HepG2 (cell line): ENCODE measurements around the gene BACH2. TPM values are rescaled to one million over a fixed set of nuclear protein-coding genes. Genes with fewer than 3 reads are reported as not detected.
"Not testable (repeated sequence)": the region's sequence is repeated elsewhere in the genome, so short reads cannot be mapped to it uniquely, and the experiment has no call there.

Experiments used
- ATAC-seq: fragments of 200-7000 bp; cut with Tn5 transposase; 3 replicates; pipeline ENCODE4 v1.9.1; 2020; ENCODE audit warnings: mild to moderate bottlenecking, moderate library complexity
- BruUV-seq: library from RNA; stranded (reverse); fragments of 400-500 nt; replicated peaks from 2 replicates; lab custom pipeline; 2021; lab: Mats Ljungman, UMichigan
- CTCF ChIA-PET: fragments of 300-600 bp; formaldehyde crosslinking; extraction: SDS; loops from one replicate; lab custom pipeline; 2021; ENCODE audit warnings: low total read pairs, inconsistent platforms, low intra/inter-chr PET ratio; lab: Yijun Ruan, JAX
- POLR2A ChIA-PET: fragments of 350-600 bp; sonication (Branson Sonifier 250); formaldehyde crosslinking; loops from one replicate; lab custom pipeline; 2020; ENCODE audit warnings: antibody characterized with exemption, inconsistent platforms; lab: Yijun Ruan, JAX
- DNase-seq: peaks from one replicate; pipeline ENCODE4 v3.0.0-alpha.2; 2015; ENCODE audit warnings: low spot score
- FAIRE-seq: peaks from 3 replicates; lab custom pipeline; 2011; peaks lifted over from hg19 to GRCh38; lab: Jason Lieb, UNC
- H2AFZ ChIP-seq: one replicate; pipeline ENCODE4 v1.6.1; 2011; ENCODE audit warnings: low read length, inconsistent platforms
- H3K27ac ChIP-seq: fragments of 300-600 bp; 3 replicates; pipeline ENCODE4 v1.8.0; 2011; ENCODE audit warnings: mixed run types, mild to moderate bottlenecking, mixed read lengths, low read length, inconsistent platforms; ENCODE audit not compliant: insufficient read depth; ENCODE audit errors: extremely low read length
- H3K27me3 ChIP-seq, 2 experiments: fragments of 200-600 bp in 1 of 2; 2 replicates in 1 of 2; 3 replicates in 1 of 2; pipeline versions ENCODE4 v1.6.0 to v1.8.0; 2011; ENCODE audit warnings: low read length in 2 of 2, mild to moderate bottlenecking in 2 of 2, moderate library complexity in 2 of 2, inconsistent platforms in 1 of 2; ENCODE audit not compliant: insufficient read depth in 2 of 2, control insufficient read depth in 1 of 2
- H3K36me3 ChIP-seq, 2 experiments: fragments of 200-600 bp in 1 of 2; replicated peaks in 1 of 2; 2 replicates in 1 of 2; 3 replicates in 1 of 2; pipeline versions ENCODE4 v1.5.1 to v1.8.0; 2011; ENCODE audit warnings: low read length in 2 of 2, inconsistent platforms in 1 of 2; ENCODE audit not compliant: insufficient read depth in 2 of 2, control insufficient read depth in 1 of 2
- H3K4me1 ChIP-seq: 2 replicates; pipeline ENCODE4 v1.5.1; 2012; ENCODE audit warnings: low read length, inconsistent platforms; ENCODE audit not compliant: insufficient read depth
- H3K4me2 ChIP-seq: 2 replicates; pipeline ENCODE4 v1.6.0; 2011; ENCODE audit warnings: low read depth, low read length, inconsistent platforms
- H3K4me3 ChIP-seq, 3 experiments: fragments of 200-600 bp in 1 of 3; sonication (generic), shearing (Covaris generic) in 1 of 3; replicated peaks in 1 of 3; 2 replicates each; pipeline ENCODE4 v1.5.1; 2011 to 2016; ENCODE audit warnings: low read length in 3 of 3, inconsistent platforms in 2 of 3, low read depth in 2 of 3, mild to moderate bottlenecking in 2 of 3, control low read depth in 1 of 3, mixed read lengths in 1 of 3; ENCODE audit not compliant: insufficient read depth in 1 of 3
- H3K79me2 ChIP-seq: one replicate; pipeline ENCODE4 v1.6.1; 2011; ENCODE audit warnings: low read length, inconsistent platforms; ENCODE audit not compliant: insufficient read depth
- H3K9ac ChIP-seq: 2 replicates; pipeline ENCODE4 v1.6.0; 2011; ENCODE audit warnings: mild to moderate bottlenecking, low read depth, low read length, inconsistent platforms; ENCODE audit not compliant: insufficient read depth
- H3K9me3 ChIP-seq: 2 replicates; pipeline ENCODE4 v1.5.1; 2012; ENCODE audit warnings: mild to moderate bottlenecking, low read length
- H4K20me1 ChIP-seq: 2 replicates; pipeline ENCODE4 v1.6.0; 2011; ENCODE audit warnings: inconsistent platforms, mild to moderate bottlenecking, low read length, moderate library complexity; ENCODE audit not compliant: insufficient read depth
- IRF2 ChIP-seq: IDR thresholded peaks from 2 replicates; pipeline ENCODE4 v1.6.1; 2018; ENCODE audit warnings: missing genetic modification reagents, missing compliant biosample characterization
- TFDP2 ChIP-seq: sonication (generic); formaldehyde crosslinking; IDR thresholded peaks from 2 replicates; pipeline ENCODE4 v1.4.0; 2020; ENCODE audit warnings: missing genetic modification reagents
- ZBTB33 ChIP-seq: sonication (generic); formaldehyde crosslinking; IDR thresholded peaks from 2 replicates; pipeline ENCODE4 v1.4.0; 2020; ENCODE audit warnings: missing genetic modification reagents
- ZNF543 ChIP-seq: sonication (generic); formaldehyde crosslinking; IDR thresholded peaks from 2 replicates; pipeline ENCODE4 v1.4.0; 2020; ENCODE audit warnings: mild to moderate bottlenecking, missing genetic modification reagents
- ZNF564 ChIP-seq: sonication (generic); formaldehyde crosslinking; IDR thresholded peaks from 2 replicates; pipeline ENCODE4 v1.8.1; 2023; ENCODE audit warnings: mild to moderate bottlenecking, missing genetic modification reagents
- ZNF597 ChIP-seq: sonication (generic); formaldehyde crosslinking; IDR thresholded peaks from 2 replicates; pipeline ENCODE4 v1.5.0; 2020; ENCODE audit warnings: missing genetic modification reagents
- WGBS: methylation state at CpG from one replicate; pipeline ENCODE4 v1.1.6; 2017; ENCODE audit warnings: low lambda C conversion rate; 5-methylcytosine and 5-hydroxymethylcytosine counted together
- in situ Hi-C: cut with HindIII; loops from 2 replicates; pipeline ENCODE4 v1.10.0; 2017; ENCODE audit warnings: low pct_unique_long_range_greater_than_20kb; ENCODE audit not compliant: extremely low pct_ligation_motif_present
- intact Hi-C: fragments of 100-400 bp; cut with micrococcal nuclease; formaldehyde crosslinking; loops from one replicate; pipeline ENCODE4 v1.10.0; 2022; ENCODE audit not compliant: unreplicated experiment
- polyA plus RNA-seq, 8 experiments: library from polyadenylated mRNA; depleted of rRNA in 3 of 8; stranded (reverse) in 7 of 8; unstranded in 1 of 8; fragments of >200 nt; fragmentation: Illumina TruSeq in 4 of 8; extraction: Trizol in 4 of 8; gene quantifications; 2 replicates each; pipeline versions ENCODE4 v1.2.1 to v1.2.3, GENCODE V29; 2011 to 2016; ENCODE audit warnings: low read depth in 4 of 8, missing spikeins in 1 of 8, mixed read lengths in 1 of 8; ENCODE audit not compliant: insufficient read depth in 1 of 8
- total RNA-seq, 5 experiments: library from RNA; depleted of rRNA; stranded (reverse); fragments of >200 nt; fragmentation: Illumina TruSeq; extraction: Trizol; gene quantifications; 2 replicates each; pipeline ENCODE4 v1.2.3, GENCODE V29; 2016; ENCODE audit warnings: low read depth in 1 of 5
- TF ChIP-seq, protein P1 (sequence below), 2 experiments: sonication (generic) in 1 of 2; formaldehyde crosslinking in 1 of 2; IDR thresholded peaks; 2 replicates each; pipeline versions ENCODE4 v1.5.1 to v1.6.1; 2011 to 2020; ENCODE audit warnings: borderline replicate concordance in 1 of 2, low read depth in 1 of 2, low read length in 1 of 2, mild to moderate bottlenecking in 1 of 2, missing genetic modification reagents in 1 of 2, moderate library complexity in 1 of 2

Gene BACH2
- total and polyA plus RNA-seq, 2 of the 13 experiments (the other 11 are each of a cell fraction or from before 2014, with no cell fraction given): 0.01 TPM; not detected in 1

DNA sequence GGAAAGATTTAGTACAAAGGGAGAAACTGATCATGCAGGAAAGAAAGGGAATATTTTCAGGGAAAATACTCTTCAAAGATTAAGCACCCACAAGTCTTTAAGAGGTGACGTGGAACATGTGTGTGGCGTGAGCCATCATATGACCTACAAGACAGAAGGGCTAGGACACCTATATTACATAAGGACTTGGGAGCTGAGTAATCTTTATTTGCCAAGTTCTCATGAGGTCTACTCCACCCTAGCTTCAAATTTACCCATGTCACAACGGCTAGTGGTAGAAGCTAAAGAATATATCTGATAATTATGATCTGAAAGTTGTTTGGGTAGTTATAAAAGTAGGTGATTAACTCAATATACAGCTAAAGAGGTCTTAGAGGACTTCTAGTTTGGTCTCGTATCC lies 234.6 kb downstream of the BACH2 start (continued):
- TF ChIP-seq TFDP2: no peak
- no peak for TF ChIP-seq ZNF564 (CRISPR knock-in tag)
- TF ChIP-seq IRF2: no peak
- no peak for TF ChIP-seq ZNF543 (CRISPR knock-in tag)
- no peak for TF ChIP-seq ZBTB33 (CRISPR knock-in tag)
- TF ChIP-seq, protein P1, sequence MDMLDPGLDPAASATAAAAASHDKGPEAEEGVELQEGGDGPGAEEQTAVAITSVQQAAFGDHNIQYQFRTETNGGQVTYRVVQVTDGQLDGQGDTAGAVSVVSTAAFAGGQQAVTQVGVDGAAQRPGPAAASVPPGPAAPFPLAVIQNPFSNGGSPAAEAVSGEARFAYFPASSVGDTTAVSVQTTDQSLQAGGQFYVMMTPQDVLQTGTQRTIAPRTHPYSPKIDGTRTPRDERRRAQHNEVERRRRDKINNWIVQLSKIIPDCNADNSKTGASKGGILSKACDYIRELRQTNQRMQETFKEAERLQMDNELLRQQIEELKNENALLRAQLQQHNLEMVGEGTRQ (IDR thresholded peaks at IDR 0.05; ENCODE audit: low read depth, low read length): no peak
- TF ChIP-seq, protein P1 (CRISPR knock-in tag; IDR thresholded peaks at IDR 0.05; ENCODE audit: borderline replicate concordance): no peak
- TF ChIP-seq ZNF597 (CRISPR knock-in tag): no peak
- TF ChIP-seq, all 625 proteins: peak for 0

DNA sequence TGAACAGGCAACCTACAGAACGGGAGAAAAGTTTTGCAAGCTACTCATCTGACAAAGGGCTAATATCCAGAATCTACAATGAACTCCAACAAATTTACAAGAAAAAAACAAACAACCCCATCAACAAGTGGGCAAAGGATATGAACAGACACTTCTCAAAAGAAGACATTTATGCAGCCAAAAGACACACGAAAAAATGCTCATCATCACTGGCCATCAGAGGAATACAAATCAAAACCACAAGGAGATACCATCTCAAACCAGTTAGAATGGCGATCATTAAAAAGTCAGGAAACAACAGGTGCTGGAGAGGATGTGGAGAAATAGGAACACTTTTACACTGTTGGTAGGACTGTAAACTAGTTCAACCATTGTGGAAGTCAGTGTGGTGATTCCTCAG lies 237.5 kb downstream of the BACH2 start:
- H3K4me3 ChIP-seq, H3K9ac ChIP-seq, H3K27me3 ChIP-seq, H3K27ac ChIP-seq, DNase-seq, H4K20me1 ChIP-seq, POLR2A ChIA-PET, H3K4me1 ChIP-seq, FAIRE-seq, BruUV-seq, intact Hi-C loops, in situ Hi-C loops, ATAC-seq, H3K79me2 ChIP-seq, H3K4me2 ChIP-seq, H3K36me3 ChIP-seq, H2AFZ ChIP-seq, H3K9me3 ChIP-seq, CTCF ChIA-PET: not testable (repeated sequence)
- 0% methylated on average over 3 of the region's 3 CpGs for WGBS

DNA sequence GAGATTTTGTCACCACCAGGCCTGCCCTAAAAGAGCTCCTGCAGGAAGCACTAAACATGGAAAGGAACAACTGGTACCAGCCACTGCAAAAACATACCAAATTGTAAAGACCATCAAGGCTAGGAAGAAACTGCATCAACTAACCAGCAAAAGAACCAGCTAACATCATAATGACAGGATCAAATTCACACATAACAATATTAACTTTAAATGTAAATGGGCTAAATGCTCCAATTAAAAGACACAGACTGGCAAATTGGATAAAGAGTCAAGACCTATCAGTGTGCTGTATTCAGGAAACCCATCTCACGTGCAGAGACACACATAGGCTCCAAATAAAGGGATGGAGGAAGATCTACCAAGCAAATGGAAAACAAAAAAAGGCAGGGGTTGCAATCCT lies 240.7 kb downstream of the BACH2 start:
- FAIRE-seq, H3K27ac ChIP-seq, CTCF ChIA-PET, BruUV-seq, H3K4me1 ChIP-seq, H3K79me2 ChIP-seq, in situ Hi-C loops, H4K20me1 ChIP-seq, intact Hi-C loops, POLR2A ChIA-PET, H3K4me2 ChIP-seq, ATAC-seq, H3K9me3 ChIP-seq, H3K4me3 ChIP-seq, H3K27me3 ChIP-seq, DNase-seq, H2AFZ ChIP-seq, H3K36me3 ChIP-seq, H3K9ac ChIP-seq: not testable (repeated sequence)
- 0% methylated on average over 1 of the region's 1 CpG for WGBS
